Hepatocyte (in vitro differentiated cells): ENCODE measurements around the gene TMEM235.

Experiments used
- CTCF ChIP-seq: fragments of 200-600 bp; sonication (generic); IDR thresholded peaks from 2 replicates; pipeline ENCODE4 v1.5.1; 2016; ENCODE audit warnings: antibody characterized with exemption, mild to moderate bottlenecking; ENCODE audit not compliant: poor library complexity
- EZH2phosphoT487 ChIP-seq: fragments of 200-600 bp; sonication (generic); IDR thresholded peaks from one replicate; pipeline ENCODE4 v1.6.1; 2018; ENCODE audit warnings: antibody characterized with exemption, mild to moderate bottlenecking, low read depth, moderate library complexity; ENCODE audit not compliant: unreplicated experiment, severe bottlenecking

DNA sequence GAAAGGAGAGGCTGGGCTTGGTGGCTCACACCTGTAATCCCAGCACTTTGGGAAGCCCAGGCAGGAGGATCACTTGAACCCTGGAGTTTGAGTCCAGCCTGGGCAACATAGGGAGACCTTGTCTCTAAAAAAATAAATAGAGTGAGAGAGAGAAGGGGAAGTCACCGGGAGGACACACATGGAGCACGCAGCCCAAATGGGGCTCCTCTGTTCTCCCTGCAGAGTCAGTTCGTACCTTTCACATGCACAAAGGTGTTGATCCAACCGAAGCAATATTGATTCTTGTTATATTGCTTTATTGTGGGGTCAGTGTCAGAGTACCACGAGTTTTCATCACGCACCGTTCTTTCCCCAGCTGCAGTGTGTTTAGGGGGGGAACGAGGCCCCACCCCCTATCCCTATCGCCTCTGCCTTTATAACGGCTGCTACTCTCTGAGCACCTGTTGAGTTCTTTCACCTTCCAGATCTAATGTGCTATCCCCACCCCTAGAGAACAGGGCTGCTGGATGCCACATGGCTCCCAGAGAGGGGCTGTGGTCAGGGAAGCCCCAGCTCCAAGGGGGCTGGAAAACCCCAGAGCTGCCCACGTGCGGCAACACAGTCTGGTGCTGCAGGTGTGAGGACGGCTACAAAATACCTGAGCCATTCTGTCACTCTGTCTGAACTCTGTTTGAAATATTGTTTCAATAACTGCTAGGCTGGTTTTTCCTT lies 1.0 kb upstream of the TMEM235 start:
- TF ChIP-seq CTCF = no peak
- TF ChIP-seq EZH2phosphoT487 = no peak
